Transverse colon (tissue), 4 donors: Measurements from ENCODE around the gene RAB11FIP3.

Experiments
- POLR2AphosphoS5 ChIP-seq, 3 donors: sonication (generic); formaldehyde crosslinking; IDR thresholded peaks; one replicate each; pipeline ENCODE4 v1.6.1; 2016; ENCODE audit warnings: antibody characterized with exemption in 3 of 3
- TF ChIP-seq, protein P1 (sequence below), 5 experiments: fragments of 200-600 bp in 3 of 5; fragments of 450-650 bp in 2 of 5; sonication (generic) in 3 of 5; IDR thresholded peaks; 1 replicate in 2 of 5; 2 replicates in 3 of 5; pipeline ENCODE4 v1.5.1; 2016 to 2017; ENCODE audit warnings: antibody characterized with exemption in 5 of 5, inconsistent platforms in 3 of 5, mild to moderate bottlenecking in 2 of 5, moderate library complexity in 1 of 5

- TF ChIP-seq, protein P1, sequence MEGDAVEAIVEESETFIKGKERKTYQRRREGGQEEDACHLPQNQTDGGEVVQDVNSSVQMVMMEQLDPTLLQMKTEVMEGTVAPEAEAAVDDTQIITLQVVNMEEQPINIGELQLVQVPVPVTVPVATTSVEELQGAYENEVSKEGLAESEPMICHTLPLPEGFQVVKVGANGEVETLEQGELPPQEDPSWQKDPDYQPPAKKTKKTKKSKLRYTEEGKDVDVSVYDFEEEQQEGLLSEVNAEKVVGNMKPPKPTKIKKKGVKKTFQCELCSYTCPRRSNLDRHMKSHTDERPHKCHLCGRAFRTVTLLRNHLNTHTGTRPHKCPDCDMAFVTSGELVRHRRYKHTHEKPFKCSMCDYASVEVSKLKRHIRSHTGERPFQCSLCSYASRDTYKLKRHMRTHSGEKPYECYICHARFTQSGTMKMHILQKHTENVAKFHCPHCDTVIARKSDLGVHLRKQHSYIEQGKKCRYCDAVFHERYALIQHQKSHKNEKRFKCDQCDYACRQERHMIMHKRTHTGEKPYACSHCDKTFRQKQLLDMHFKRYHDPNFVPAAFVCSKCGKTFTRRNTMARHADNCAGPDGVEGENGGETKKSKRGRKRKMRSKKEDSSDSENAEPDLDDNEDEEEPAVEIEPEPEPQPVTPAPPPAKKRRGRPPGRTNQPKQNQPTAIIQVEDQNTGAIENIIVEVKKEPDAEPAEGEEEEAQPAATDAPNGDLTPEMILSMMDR (IDR thresholded peaks at IDR 0.05): no peak
- TF ChIP-seq POLR2AphosphoS5 (IDR thresholded peaks at IDR 0.05): no peak
Measured at GRCh38 chr16:457732-458400, 32.4 kb downstream of the RAB11FIP3 start.
